CD4-positive, alpha-beta T cell treated with Interleukin-4 for 4 hours (primary cell): ENCODE measurements around the gene DOCK11.
"Not testable (repeated sequence)": the region's sequence is repeated elsewhere in the genome, so short reads cannot be mapped to it uniquely, and the experiment has no call there.

Experiments
- DNase-seq: peaks from one replicate; pipeline ENCODE4 v3.0.0-alpha.2; 2020

The DOCK11 gene

DNA sequence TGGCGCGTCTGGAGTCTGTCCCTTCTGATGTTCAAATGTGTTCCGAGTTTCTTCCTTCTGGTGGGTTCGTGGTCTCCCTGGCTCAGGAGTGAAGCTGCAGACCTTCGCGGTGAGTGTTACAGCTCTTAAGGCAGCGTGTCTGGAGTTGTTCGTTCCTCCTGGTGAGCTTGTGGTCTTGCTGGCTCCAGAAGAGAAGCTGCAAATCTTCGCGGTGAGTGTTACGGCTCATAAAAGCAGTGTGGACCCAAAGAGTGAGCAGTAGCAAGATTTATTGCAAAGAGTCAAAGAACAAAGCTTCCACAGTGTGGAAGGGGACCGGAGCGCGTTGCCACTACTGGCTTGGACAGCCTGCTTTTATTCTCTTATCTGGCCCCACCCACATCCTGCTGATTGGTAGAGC lies 220.3 kb downstream of the DOCK11 start:
- DNase-seq = not testable (repeated sequence)

DNA sequence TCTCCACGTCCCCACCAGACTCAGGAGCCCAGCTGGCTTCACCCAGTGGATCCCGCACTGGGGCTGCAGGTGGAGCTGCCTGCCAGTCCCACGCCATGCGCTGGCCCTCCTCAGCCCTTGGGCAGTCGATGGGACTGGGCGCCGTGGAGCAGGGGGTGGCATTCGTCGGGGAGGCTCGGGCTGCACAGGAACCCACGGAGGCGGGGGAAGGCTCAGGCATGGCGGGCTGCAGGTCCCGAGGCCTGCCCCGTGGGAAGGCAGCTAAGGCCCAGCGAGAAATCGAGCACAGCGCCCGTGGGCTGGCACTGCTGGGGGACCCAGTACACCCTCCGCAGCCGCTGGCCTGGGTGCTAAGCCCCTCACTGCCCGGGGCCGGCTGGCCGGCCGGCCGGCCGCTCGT lies 221.2 kb downstream of the DOCK11 start:
- DNase-seq = not testable (repeated sequence)

DNA sequence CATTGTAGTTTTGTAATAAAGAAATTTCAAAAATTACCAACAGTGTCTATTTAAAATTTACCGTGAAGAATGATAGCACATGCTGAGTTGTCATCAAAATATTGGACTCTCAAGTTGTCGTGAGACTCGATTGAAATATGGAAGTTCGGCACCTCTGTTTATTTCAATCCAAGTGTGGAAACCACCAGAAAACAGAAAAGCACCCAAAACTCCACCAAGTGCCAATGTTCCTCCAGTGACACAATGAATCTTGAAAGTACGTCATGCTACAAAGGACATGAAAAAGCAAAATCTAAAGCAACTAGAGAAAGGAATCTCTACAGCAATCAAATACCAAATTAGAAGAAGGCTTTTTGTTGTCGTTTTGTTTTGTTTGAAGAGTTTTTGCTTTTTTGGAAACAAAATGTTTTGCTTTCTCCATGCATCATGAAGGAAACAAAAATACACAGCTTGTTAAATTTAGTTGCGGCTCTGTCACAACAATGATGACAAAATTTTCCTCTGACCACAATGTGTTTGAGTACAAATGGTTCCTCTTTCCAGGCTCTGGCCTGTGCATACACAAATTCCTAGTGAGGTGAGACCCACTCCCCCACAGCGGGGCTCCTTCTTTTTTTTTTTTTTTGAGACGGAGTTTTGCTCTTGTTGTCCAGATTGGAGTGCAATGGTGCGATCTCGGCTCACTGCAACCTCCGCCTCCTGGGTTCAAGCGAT lies 222.2 kb downstream of the DOCK11 start:
- DNase-seq = no peak

DNA sequence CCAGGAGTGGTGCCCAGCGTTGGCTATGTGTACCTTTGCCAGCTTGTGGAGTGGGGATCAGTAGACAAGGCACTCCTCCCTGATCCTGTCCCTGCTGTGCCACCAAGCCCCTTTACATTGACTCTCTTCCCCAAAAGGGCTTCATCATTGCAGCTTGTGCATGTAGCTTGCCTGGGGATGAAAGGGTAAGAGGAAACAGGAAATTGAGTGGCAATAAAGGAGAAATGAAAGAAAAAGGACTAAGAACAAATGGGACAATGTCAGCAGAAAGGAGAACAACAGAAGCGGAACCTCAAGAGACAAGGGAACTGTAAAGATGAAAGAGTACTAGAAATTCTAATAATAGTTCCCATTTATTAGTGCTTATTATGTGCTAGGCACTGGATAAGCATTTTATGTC lies 223.1 kb downstream of the DOCK11 start:
- no peak for DNase-seq

DNA sequence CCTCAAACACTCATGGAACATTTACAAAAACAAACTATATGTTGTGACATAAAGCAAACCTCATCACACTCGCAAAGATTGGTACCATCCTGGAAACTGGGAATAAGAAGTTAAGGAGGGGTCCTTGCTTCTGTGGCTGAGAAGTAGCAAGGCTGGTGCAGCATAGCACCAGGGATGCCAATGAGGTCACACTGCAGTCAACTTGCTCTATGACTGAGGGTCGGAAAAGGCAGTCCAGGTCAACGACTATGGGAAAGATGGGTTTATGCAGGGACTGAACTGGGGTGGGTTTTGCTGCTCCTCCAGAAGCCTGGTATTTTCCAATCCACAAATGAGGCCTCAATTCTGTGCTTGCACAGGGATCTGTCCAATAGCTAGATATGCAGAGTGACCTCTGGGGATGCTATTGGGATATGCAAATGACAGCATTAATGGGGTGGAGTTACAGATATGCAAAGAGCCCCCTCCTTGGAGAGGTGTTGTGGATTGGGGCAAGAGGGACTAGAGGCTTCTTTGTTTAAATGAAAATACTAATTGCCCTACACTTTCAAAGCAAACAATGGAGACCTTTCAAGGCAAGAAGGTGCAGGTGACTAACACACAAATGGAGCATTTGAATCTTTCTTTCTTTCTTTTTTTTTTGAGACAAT lies 224.6 kb downstream of the DOCK11 start:
- DNase-seq = no peak

DNA sequence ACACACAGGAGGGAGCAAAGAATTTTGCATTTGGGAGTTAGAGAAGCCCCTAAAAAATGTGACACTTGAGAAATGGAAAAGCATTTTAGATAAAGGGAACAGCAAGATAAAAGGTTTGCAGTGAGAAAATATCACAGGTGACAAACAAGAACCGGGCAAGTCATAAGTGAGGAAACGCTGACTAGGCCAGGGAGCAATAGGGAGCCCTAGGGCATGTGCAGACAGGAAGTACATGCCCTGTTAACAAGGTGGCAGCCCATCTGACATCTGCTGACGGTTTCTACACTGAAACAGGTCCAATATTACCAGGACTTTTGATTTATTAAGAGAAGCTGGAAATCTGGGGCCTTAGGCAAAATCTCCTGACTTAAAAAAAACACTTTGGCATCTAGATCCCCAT lies 227.8 kb downstream of the DOCK11 start:
- no peak for DNase-seq

DNA sequence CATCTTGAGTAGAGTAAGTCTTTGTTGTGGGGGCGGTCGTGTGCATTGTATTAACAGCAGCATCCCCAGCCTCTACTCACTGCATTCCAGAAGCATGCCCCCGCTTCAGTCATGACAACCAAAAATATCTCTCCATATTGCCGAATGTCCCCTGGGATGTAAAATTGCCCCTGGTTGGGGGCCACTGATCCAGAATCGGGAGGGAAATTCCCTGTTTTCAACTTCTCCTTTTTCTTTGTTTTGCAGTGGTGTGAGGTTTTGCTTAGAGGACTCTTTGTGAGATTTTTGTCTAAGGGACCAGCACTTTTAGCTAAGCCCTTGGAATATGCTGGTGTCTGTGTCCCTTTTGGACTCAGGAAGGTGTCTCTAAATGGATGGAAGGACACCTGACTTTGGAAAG lies 228.8 kb downstream of the DOCK11 start:
- no peak for DNase-seq

DNA sequence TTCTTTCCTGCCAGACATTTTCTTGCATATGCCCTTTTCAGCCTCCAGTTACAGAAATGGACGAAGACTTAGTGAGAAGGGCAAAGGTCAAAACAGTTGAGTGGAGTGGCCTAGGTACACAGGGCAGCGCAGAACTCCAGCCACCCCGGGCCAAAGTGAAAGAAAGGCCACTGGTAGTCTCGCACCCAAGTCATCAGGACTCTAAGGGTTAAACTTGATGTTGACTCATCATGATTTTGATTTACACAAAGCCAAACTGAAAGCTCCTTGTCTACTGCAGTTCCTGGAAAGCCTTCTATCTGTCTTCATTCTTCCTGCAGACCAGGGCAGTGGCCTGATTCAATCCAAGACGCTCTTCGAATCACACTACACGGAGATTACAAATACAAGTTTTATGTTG lies 229.2 kb downstream of the DOCK11 start:
- DNase-seq = no peak

DNA sequence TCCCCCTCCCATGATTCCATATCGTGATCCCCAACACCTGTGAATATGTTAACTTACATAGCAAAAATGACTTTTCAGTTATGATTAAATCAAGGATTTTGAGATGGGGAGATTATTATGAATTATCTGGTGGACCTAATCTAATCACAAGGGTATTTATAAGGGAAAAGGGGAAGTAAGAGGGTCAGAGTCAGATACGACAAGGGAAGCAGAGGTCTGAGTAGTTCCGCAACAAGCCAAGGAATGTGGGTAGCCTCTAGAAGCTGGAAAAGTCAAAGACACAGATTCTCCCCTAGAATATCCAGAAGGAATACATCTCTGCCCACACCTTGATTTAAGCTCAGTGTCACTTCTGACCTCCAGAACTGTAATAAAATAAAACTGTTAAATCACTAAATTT lies 230.8 kb downstream of the DOCK11 start:
- no peak for DNase-seq

DNA sequence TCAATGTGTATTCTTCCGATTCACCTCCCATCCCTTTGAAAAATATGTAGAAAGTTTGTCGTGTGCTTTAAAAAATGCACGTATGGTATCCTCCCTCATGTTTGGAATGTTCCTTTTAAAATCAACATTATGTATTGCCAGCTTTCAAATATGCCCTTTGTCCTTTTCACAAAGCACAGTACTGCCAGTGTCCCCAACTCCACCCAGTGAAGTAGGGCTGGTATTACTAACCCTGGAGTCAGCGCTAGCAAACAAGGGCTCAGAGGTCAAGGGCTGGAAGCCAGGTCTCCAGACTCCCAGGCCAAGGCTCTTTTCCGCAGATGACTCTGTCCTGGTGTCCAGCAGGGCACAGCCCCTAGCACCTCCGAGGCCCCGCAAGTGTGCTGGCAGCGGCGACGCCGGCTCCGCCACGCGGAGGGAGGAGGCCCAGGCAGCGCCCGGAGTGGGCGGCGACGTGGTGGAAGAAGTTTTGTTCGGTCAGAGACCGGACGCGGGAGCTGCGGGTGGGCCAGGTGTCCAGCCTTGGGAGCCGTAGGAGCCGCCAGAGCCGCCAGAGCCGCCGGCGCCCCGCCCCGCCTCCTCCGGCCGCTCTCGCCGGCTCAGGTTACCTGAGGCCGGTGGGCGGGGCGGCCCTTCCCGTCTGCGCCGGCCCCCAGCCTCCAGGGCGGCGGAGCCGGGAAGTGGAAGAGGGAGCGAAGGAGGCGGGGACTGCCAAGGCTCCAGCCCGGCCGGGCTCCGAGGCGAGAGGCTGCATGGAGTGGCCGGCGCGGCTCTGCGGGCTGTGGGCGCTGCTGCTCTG lies 231.5 kb downstream of the DOCK11 start, which contains the start of gene IL13RA1:
IL13RA1 (plus strand) TSS at position 720 of the 799 bp plus-strand sequence; CDS start at position 753, 33 bp downstream.
- no peak for DNase-seq

DNA sequence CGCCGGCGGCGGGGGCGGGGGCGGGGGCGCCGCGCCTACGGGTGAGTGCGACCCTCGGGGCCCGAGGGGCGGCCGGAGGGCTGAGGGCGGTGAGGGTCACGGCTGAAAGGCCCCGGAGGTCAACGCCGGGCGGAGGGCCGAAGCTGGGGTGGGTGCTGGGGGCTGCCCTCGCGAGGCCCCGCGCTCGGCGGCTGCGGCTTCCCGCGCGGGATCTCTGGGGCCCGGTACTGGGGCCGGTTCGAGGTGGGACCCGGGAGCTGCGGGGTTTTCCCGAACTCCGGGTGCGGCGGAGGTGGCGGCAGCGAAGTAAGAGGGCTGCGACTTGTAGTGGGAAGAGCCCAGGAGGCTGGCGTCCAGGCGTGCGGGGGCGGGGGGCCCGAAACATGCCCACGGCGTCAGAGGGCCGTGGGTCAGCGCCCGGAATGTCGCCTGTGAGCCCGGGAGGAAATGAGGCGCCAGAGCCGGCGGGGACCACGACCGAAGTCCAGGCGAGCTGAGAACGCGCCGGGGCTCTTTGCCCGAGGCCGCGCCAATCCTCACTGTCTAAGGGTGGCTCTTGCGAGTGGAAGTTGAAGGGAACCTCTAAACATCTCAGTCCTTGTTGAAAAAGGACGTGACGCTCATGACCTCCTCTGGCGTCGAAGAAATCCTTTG lies 232.2 kb downstream of the DOCK11 start:
- DNase-seq = no peak

DNA sequence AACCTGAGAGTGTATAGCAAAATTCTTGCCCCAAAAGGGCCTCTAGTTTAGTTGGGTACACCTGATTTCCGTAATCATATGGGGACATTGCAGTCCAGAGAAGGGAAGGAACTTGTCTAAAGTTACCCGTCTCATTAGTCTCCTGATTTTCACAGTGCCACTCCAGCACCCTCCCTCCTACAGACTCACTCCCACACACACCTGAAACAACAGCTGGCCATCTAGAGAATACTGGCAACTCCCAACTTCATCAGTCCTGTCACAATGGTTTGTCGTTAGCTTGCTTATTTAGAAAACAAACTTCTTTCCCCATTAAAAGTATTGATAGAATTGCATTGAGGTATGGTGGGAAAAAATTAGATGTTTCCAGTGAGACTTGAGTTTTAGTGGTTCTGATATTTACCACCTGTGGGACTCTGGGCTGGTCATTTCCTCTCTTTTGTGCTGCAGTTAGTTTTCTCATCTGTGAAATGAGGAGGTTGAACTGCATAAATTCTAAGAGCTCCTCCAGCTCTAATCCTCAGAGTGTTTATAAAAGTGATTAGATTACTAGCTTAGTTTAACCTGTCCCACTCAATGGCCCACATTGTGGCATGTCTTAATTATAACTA lies 233.5 kb downstream of the DOCK11 start:
- no peak for DNase-seq

DNA sequence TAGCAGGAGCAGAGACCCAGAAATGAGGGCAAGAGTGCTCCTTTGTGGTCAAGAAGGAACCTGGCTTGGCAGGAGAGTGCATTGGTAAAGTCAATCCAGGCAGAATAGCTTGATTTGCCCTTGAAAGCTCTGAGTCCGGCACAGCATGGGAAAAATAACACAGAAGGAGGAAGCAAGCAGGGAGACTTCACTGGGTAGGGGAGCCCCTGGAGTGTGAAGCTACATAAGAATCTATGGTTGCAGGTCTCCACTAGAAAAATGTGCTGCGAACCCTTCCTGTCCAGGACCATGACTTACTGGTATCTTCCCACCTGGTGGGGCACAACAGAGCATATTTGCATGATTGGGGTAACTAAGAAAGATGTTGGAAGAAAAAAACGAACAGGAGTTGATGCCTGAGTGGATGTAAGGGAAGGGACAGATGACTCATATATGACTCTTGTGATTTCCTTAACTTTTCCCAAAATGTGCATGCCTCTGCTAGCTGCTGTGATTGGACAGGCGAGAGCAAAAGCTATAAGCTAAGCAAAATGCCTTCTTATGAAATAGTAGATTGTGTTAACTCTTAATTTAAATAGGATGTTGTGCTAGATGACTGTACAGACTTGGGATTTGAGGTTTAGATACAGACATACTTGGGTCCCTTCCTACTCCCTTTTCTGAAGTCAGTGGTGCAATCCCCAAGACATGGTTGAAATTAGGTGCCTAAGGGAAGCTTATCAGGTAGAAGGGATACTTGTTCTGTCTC lies 235.1 kb downstream of the DOCK11 start:
- no peak for DNase-seq

DNA sequence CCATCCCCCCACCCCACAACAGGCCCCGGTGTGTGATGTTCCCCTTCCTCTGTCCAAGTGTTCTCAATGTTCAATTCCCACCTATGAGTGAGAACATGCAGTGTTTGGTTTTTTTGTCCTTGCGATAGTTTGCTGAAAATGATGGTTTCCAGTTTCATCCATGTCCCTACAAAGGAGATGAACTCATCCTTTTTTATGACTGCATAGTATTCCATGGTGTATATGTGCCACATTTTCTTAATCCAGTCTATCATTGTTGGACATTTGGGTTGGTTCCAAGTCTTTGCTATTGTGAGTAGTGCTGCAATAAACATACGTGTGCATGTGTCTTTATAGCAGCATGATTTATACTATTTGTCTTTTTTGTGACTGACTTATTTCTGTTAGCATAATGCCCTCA lies 236.9 kb downstream of the DOCK11 start:
- not testable (repeated sequence) for DNase-seq

DNA sequence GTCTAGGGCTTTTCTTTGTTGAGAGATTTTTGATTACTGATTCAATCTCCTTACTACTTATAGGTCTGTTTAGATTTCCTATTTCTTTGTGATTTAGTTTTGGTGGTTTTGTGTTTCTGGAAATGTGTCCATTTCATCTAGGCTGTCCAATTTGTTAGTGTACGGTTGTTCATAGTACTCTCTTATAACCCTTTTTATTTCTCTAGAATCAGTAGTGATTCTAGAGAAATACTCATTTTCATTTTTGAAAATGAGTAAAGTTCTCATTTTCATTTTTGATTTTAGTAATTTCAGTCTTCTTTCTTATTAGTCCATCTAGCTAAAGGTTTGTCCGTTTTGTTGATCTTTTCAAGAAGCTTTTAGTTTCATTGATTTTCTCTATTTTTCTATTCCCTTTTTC lies 239.3 kb downstream of the DOCK11 start:
- DNase-seq = no peak
